HL-60/S4 treated with phorbol 12-myristate 13-acetate at 8.2 ng/mL for 4 days and 3 days (cell line): ENCODE data around the gene VPS18.

ENCODE experiments used
- in situ Hi-C: fragments of 300-500 bp; cut with MboI; formaldehyde crosslinking; loops from 2 replicates; pipeline ENCODE4 v1.15.0; 2022; ENCODE audit warnings: low sequenced_read_pairs

The VPS18 gene

GRCh38 chr15:40918146-40918798 is 24.0 kb downstream of the VPS18 start:
- in situ Hi-C loops, result no loop called here

DNA sequence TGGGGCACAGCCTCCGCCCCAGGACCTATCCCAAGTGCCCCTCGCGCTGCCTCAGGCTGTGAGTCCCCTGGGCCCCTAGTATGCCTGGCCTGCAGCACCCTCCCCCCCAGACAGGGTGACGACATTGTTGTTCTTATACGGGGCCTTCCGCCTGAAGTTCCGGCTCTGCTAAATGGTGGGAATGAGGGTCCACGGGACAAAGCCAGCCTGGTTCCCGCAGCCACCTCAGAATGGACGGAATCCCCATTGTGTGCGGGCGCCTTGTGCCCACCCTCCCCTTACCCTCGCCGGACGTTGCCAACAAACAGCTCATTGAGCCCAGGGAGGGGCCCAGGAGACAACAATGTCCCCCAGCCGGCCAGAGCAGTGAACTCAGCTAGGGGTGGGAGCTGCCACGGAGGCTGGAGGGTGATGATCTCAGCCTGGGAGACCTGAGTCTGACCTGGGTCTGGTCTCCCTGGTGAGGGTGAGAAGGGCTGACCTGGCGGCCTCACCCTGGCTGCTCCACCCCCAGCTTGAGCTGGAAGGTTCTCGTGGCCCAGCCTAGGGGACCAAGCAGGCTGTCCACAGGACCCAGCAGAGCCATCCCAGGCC is 24.6 kb downstream of the VPS18 start:
- in situ Hi-C loops, result no loop called here

GRCh38 chr15:40921949-40922607 is 27.8 kb downstream of the VPS18 start:
- in situ Hi-C loops, result no loop called here

GRCh38 chr15:40922608-40923005 is 28.4 kb downstream of the VPS18 start:
- in situ Hi-C loops, result no loop called here

DNA sequence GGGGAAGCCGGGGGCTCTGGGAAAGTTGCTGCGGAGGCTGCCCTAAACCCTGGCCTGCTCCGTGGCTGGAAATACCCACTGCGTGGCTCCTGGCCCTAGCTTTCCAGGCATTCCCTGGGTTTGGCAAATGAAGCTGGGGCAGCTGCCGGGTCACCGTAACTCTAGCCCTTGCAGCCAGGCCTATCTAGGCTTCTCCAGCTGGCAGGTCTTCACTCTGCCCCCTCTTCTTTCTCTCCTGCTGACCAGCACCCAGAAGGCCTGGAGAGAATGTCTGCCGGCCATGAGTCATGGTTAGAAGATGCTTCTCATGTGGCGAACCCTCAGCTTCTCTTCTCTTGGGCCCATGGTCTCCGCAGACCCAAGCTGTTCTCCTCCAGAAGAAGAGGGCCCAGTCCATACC is 29.3 kb downstream of the VPS18 start:
- in situ Hi-C loops, result no loop called here

GRCh38 chr15:40925495-40925862 is 31.2 kb downstream of the VPS18 start:
- in situ Hi-C loops, result no loop called here

- in situ Hi-C loops, result no loop called here
These were observed 31.8 kb downstream of the VPS18 start for GRCh38 chr15:40925863-40926658.

DNA sequence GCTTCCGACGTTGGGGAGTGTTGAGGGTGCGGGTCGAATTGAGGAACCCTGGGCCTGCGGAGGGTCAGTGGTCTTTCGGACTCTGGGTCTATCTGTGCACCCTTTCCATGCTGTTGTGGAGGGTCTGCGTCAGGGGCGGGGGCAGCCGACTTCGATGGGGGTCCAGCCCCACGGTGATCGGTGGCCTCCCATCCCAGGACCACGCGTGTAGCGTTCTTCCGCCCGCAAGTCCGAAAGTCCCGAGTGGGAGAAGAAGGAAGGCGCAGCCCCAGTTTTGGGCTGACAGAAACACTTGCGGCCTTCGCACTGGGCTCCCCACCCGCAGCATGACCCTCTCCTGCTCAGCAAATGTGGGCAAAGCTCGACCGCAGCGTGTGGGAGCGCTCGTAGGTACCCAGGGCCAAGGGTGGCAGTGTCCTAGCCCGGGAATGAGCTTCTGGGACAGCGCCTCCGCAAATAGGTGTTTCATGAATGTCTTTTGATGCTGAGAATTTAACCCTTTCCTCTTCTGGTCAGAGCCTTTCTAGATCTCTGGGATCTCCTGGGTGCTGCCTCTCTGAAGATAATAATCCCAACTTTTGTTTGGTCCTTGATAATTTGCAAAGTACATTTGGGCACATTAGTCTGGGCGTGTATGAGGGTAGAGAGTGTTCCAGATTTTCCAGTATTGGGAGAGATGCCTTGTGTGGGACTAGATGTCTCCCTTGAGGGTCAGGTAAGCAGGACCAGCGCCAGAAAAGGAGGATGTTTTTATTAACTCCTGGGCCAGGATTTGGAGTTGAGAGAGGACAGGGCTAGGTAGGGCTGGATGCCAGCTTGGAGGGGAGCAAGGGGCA is 32.6 kb downstream of the VPS18 start:
- in situ Hi-C loops, result no loop called here

GRCh38 chr15:40927495-40927872 is 33.2 kb downstream of the VPS18 start:
- in situ Hi-C loops, result no loop called here

GRCh38 chr15:40927873-40928806 is 33.9 kb downstream of the VPS18 start:
- in situ Hi-C loops, result no loop called here

GRCh38 chr15:40928821-40929659 is 34.8 kb downstream of the VPS18 start, which contains the start of gene DLL4:
TSS of gene DLL4 (plus strand) at chr15:40929340. CDS start at chr15:40929669, 329 bp downstream.
- in situ Hi-C loops, result no loop called here

GRCh38 chr15:40929660-40930429 is 35.6 kb downstream of the VPS18 start:
- in situ Hi-C loops, result no loop called here

GRCh38 chr15:40930430-40931299 is 36.4 kb downstream of the VPS18 start:
- in situ Hi-C loops, result no loop called here

DNA sequence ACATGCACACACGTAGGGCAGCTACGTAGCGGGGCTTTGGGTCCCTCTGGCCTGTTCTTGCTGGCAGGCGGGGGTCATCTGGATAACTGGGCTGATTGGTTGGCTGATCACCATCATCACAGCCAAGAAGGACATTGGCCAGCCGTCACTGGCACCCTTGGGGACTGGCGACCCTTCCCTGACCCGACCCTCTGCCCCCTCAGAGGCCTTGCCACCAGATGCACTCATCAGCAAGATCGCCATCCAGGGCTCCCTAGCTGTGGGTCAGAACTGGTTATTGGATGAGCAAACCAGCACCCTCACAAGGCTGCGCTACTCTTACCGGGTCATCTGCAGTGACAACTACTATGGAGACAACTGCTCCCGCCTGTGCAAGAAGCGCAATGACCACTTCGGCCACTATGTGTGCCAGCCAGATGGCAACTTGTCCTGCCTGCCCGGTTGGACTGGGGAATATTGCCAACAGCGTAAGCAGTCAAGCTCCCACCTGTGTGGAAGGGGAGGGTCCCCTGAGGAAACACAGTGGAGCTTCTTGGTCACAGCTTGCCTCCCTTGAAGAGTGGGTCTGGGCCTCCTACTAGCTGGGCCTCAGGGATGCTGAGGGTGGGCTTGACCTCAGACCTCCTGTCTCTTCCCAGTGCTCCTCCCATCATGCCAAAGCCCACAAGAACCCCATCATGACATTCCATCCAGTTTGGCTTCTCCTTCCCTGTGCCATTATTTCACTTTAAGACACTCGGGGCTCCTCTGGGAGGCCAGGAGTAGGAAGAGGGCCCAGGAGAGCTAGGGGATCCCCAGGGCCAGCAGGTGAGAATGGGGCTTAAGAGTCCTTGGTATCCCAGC is 37.3 kb downstream of the VPS18 start:
- in situ Hi-C loops, result no loop called here

- in situ Hi-C loops, result no loop called here
These were observed 37.9 kb downstream of the VPS18 start for GRCh38 chr15:40932156-40932555.
